Endothelial cell of umbilical vein (primary cell): Measurements from ENCODE around the gene NENF. TPM values are rescaled to one million over a fixed set of nuclear protein-coding genes. Genes with fewer than 3 reads are reported as not detected.

ENCODE experiments used
- BruUV-seq: library from RNA; stranded (reverse); fragments of 400-500 nt; replicated peaks from 2 replicates; lab custom pipeline; 2021; lab: Mats Ljungman, UMichigan
- CTCF ChIA-PET: fragments of 300-600, 350-600 bp; sonication (Branson Sonifier 250); formaldehyde crosslinking; loops from one replicate; lab custom pipeline; 2021; ENCODE audit warnings: antibody characterized with exemption, inconsistent platforms; lab: Charles Lee
- POLR2A ChIA-PET: fragments of 300-600, 350-600 bp; sonication (Branson Sonifier 250); formaldehyde crosslinking; loops from one replicate; lab custom pipeline; 2021; ENCODE audit warnings: antibody characterized with exemption, inconsistent platforms; lab: Charles Lee
- DNase-seq: peaks from one replicate; pipeline ENCODE4 v3.0.0-alpha.2; 2011; ENCODE audit warnings: low read depth, low spot score
- FAIRE-seq: peaks from 2 replicates; lab custom pipeline; 2011; peaks lifted over from hg19 to GRCh38; lab: Jason Lieb, UNC
- H2AFZ ChIP-seq: 2 replicates; pipeline ENCODE4 v1.6.0; 2012; ENCODE audit warnings: low read depth, low read length, control low read depth, inconsistent platforms
- H3K27ac ChIP-seq: 2 replicates; pipeline ENCODE4 v1.5.1; 2011; ENCODE audit warnings: low read depth, mild to moderate bottlenecking, control low read depth, low read length, moderate library complexity; ENCODE audit not compliant: insufficient read depth
- H3K27me3 ChIP-seq, 2 experiments: 2 replicates each; pipeline versions ENCODE4 v1.6.0 to v1.6.1; 2011; ENCODE audit warnings: low read length in 2 of 2, mixed read lengths in 1 of 2; ENCODE audit not compliant: control insufficient read depth in 2 of 2, insufficient read depth in 2 of 2
- H3K36me3 ChIP-seq, 2 experiments: 2 replicates in 1 of 2; 3 replicates in 1 of 2; pipeline ENCODE4 v1.5.1; 2011; ENCODE audit warnings: low read length in 2 of 2, mild to moderate bottlenecking in 1 of 2, moderate library complexity in 1 of 2; ENCODE audit not compliant: control insufficient read depth in 2 of 2, insufficient read depth in 2 of 2; ENCODE audit errors: extremely low read depth in 1 of 2
- H3K4me1 ChIP-seq: 3 replicates; pipeline ENCODE4 v1.5.1; 2011; ENCODE audit warnings: mild to moderate bottlenecking, low read length; ENCODE audit not compliant: control insufficient read depth, insufficient read depth; ENCODE audit errors: extremely low read depth
- H3K4me2 ChIP-seq: 2 replicates; pipeline ENCODE4 v1.6.1; 2011; ENCODE audit warnings: low read length, control low read depth, mixed read lengths; ENCODE audit not compliant: insufficient read depth
- H3K4me3 ChIP-seq, 3 experiments: fragments of 200-600 bp in 1 of 3; sonication (generic), shearing (Covaris generic) in 1 of 3; replicated peaks in 1 of 3; 2 replicates each; pipeline ENCODE4 v1.5.1; 2011 to 2016; ENCODE audit warnings: control low read depth in 3 of 3, low read length in 3 of 3, mild to moderate bottlenecking in 2 of 3, inconsistent platforms in 1 of 3, low read depth in 1 of 3, moderate library complexity in 1 of 3; ENCODE audit not compliant: insufficient read depth in 1 of 3
- H3K79me2 ChIP-seq: 2 replicates; pipeline ENCODE4 v1.6.0; 2012; ENCODE audit warnings: low read length, inconsistent platforms; ENCODE audit not compliant: control insufficient read depth, insufficient read depth
- H3K9ac ChIP-seq: replicated peaks from 2 replicates; pipeline ENCODE3; 2011; ENCODE audit warnings: low read length, control low read depth; ENCODE audit not compliant: insufficient read depth; ENCODE audit errors: extremely low read depth
- H3K9me1 ChIP-seq: replicated peaks from 3 replicates; pipeline ENCODE4 v1.6.0; 2011; ENCODE audit warnings: mild to moderate bottlenecking, low read length; ENCODE audit not compliant: control insufficient read depth, insufficient read depth; ENCODE audit errors: extremely low read depth
- H3K9me3 ChIP-seq: replicated peaks from 2 replicates; pipeline ENCODE4 v1.5.1; 2012; ENCODE audit warnings: low read length, inconsistent platforms; ENCODE audit not compliant: control insufficient read depth, insufficient read depth
- H4K20me1 ChIP-seq: replicated peaks from 2 replicates; pipeline ENCODE3; 2011; ENCODE audit warnings: mild to moderate bottlenecking, low read length; ENCODE audit not compliant: control insufficient read depth, insufficient read depth; ENCODE audit errors: extremely low read depth
- FOS ChIP-seq: IDR thresholded peaks from 2 replicates; pipeline ENCODE4 v1.6.1; 2011; ENCODE audit warnings: mild to moderate bottlenecking, low read length, moderate library complexity, borderline replicate concordance; ENCODE audit not compliant: insufficient read depth
- GATA2 ChIP-seq: IDR thresholded peaks from 2 replicates; pipeline ENCODE4 v1.7.0; 2011; ENCODE audit warnings: low read depth, mild to moderate bottlenecking, moderate library complexity, mixed read lengths, low read length; ENCODE audit not compliant: insufficient read length, insufficient read depth
- MYC ChIP-seq: IDR thresholded peaks from one replicate; pipeline ENCODE4 v1.6.1; 2011; ENCODE audit warnings: mild to moderate bottlenecking, low read depth, low read length
- POLR2A ChIP-seq: IDR thresholded peaks from 2 replicates; pipeline ENCODE4 v1.6.1; 2012; ENCODE audit warnings: low read depth, mild to moderate bottlenecking, control low read depth, low read length
- POLR2AphosphoS5 ChIP-seq: IDR thresholded peaks from 2 replicates; pipeline ENCODE4 v1.6.1; 2012; ENCODE audit warnings: low read depth, mild to moderate bottlenecking, control low read depth, low read length, moderate library complexity; ENCODE audit not compliant: insufficient read depth
- dilution Hi-C: fragments of 300-500 bp; cut with MboI; formaldehyde crosslinking; loops from one replicate; pipeline ENCODE4 v1.15.0; 2019; ENCODE audit warnings: low sequenced_read_pairs; ENCODE audit not compliant: extremely low pct_ligation_motif_present
- intact Hi-C: fragments of 100-400 bp; cut with micrococcal nuclease; formaldehyde crosslinking; loops from one replicate; pipeline ENCODE4 v1.10.0; 2022
- polyA plus RNA-seq, 4 experiments: library from polyadenylated mRNA; depleted of rRNA in 3 of 4; stranded (reverse) in 3 of 4; unstranded in 1 of 4; fragments of >200 nt; gene quantifications; 2 replicates each; pipeline versions ENCODE4 v1.2.1 to v1.2.3, GENCODE V29; 2011 to 2012; ENCODE audit warnings: missing spikeins in 1 of 4
- total RNA-seq: library from RNA; stranded (reverse); gene quantifications from 2 replicates; pipeline ENCODE4 v1.2.3, GENCODE V29; 2021
- TF ChIP-seq, protein P1 (sequence below), 2 donors: IDR thresholded peaks; 1 replicate in 1 of 2; 2 replicates in 1 of 2; pipeline ENCODE4 v1.5.1; 2011; ENCODE audit warnings: low read length in 2 of 2, mild to moderate bottlenecking in 2 of 2, moderate library complexity in 2 of 2, control low read depth in 1 of 2, inconsistent platforms in 1 of 2, low read depth in 1 of 2; ENCODE audit not compliant: insufficient read depth in 1 of 2; ENCODE audit errors: extremely low read depth in 1 of 2

Gene NENF
- total and polyA plus RNA-seq, 2 donors (not counting 3 experiments of a cell fraction or from before 2014, with no cell fraction given), result 19.8 to 23.0 TPM

DNA sequence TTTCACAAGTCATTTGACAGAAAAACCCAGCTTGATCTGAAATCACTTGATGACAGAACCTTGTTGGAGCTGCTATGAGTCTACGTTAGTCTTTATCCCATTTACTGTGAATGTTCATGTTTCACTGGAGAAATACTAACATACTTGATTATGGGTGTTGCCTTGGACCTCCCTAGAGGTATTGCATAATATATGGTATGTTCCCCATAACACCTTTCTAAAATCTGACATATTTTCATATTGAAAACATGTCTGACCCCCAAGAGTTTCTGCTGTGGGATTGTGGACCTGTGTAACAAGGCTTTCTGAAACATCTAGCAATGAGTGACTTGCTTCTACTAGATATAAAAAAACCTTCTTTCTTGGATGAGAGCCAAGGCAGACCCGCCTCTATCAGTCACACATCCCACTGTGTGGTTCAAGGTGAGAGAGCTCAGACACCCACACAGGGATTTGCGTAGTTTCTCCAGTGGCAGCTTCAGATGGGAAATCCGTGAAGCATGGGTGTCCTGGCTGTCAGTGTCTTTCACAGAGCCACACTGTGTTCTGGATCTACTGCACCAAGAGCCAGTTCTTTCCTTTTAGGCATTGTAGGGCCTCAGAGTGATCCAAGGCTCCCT, 4.6 kb downstream of the NENF start:
- Histone ChIP-seq H3K4me2 (no peak overlapping the region), H3K9ac (no peak overlapping the region), H2AFZ (no peak overlapping the region), H4K20me1 (no peaks in the 10 kb centered on the region), H3K4me3 (no peak overlapping the region), H3K27me3 (no peaks in the 10 kb centered on the region), H3K27ac (no peak overlapping the region), H3K79me2 (no peaks in the 10 kb centered on the region), H3K4me1 (peaks cover 4% of the 10 kb centered on the region), H3K9me1 (no peaks in the 10 kb centered on the region), H3K36me3 (no peaks in the 10 kb centered on the region), H3K9me3 (no peaks in the 10 kb centered on the region)
- CTCF ChIA-PET, result no interaction called here
- no peak for TF ChIP-seq FOS
- TF ChIP-seq, protein P1, sequence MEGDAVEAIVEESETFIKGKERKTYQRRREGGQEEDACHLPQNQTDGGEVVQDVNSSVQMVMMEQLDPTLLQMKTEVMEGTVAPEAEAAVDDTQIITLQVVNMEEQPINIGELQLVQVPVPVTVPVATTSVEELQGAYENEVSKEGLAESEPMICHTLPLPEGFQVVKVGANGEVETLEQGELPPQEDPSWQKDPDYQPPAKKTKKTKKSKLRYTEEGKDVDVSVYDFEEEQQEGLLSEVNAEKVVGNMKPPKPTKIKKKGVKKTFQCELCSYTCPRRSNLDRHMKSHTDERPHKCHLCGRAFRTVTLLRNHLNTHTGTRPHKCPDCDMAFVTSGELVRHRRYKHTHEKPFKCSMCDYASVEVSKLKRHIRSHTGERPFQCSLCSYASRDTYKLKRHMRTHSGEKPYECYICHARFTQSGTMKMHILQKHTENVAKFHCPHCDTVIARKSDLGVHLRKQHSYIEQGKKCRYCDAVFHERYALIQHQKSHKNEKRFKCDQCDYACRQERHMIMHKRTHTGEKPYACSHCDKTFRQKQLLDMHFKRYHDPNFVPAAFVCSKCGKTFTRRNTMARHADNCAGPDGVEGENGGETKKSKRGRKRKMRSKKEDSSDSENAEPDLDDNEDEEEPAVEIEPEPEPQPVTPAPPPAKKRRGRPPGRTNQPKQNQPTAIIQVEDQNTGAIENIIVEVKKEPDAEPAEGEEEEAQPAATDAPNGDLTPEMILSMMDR (IDR thresholded peaks at IDR 0.05; ENCODE audit: extremely low read depth in 1 of 2, insufficient read depth in 1 of 2, low read depth in 1 of 2, low read length in 2 of 2), result no peak
- no peak for TF ChIP-seq POLR2A
- no peak for TF ChIP-seq MYC
- TF ChIP-seq POLR2AphosphoS5, result no peak
- no peak for TF ChIP-seq GATA2
- no TSS peak for BruUV-seq
- FAIRE-seq (no peak), DNase-seq (no peak)
- dilution Hi-C loops, result no loop called here
- intact Hi-C loops, result no loop called here
- POLR2A ChIA-PET, result no interaction called here
